ENCODE results near the gene AACS. TPM values are rescaled to one million over a fixed set of nuclear protein-coding genes. Genes with fewer than 3 reads are reported as not detected.
"Not testable (repeated sequence)": the region's sequence is repeated elsewhere in the genome, so short reads cannot be mapped to it uniquely, and the experiment has no call there.

Gene AACS
- total RNA-seq, 1 experiment from 2014 or later = 16.0 TPM

DNA sequence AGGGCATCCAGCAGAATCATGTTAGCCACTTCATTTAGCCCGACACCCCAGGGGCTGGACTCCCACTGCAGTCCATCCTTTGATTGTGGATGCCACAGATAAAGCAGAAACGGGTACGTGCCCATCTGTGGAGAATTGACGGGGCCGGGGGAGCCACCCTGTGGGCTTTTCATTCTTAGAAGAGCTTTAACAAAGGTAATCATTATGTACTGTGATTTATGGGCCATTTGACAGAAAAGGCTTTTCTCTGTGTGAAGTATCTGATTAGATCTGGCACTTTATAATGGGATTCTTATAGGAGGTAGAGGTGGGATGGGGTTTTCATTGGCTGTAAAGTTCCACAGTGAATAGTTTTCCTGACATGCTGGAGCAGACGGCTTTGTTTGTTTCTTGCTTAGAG lies 40.4 kb downstream of the AACS start:
- Histone ChIP-seq H3K9me3 (replicated peaks) (no peaks in the 10 kb centered on the region), H3K4me1 (replicated peaks) (no peaks in the 10 kb centered on the region), H3K36me3 (peaks cover 21% of the 10 kb centered on the region), H3K27ac (no peak overlapping the region), H3K27me3 (replicated peaks) (no peaks in the 10 kb centered on the region), H3K4me3 (no peak overlapping the region)
- no peak for DNase-seq (ENCODE audit: low read depth in 1 of 2, low spot score in 2 of 2)

DNA sequence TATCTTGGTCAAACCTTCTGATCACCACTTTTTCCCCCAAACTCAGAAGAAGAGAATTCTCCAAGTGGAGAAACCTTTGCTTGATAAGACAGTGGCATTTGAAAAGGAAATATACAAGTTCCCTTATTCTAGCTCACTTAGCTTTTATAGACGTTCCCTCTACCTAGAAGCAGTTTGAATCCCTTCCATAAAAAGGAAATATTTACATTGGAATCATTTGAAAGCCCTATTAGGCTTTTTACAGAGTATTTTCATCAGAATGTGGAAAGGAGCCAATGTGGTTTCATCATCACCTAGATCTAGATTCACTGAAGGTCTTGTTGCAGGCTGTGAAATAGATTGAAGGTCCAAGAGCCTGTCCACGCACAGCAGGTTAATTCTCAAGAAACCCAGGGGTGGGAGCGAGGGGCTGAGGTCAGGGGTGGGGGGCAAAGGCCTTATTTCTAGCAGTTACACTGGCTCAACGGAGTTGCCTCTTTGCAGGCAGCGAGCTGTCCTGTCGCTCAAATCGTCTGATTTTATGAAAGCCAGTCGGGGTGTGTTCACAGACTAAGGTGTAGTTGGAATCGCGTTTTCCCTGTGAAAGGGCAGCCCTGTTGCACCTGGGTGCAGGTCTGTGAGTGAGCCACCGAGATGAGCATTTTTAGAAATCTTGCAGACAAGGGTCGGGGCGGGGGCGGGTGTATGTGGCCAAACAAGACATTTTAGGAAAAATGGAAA lies 45.6 kb downstream of the AACS start:
- Histone ChIP-seq H3K4me1 (replicated peaks) (no peaks in the 10 kb centered on the region), H3K27me3 (replicated peaks) (no peaks in the 10 kb centered on the region), H3K4me3 (no peak overlapping the region), H3K36me3 (peaks cover 12% of the 10 kb centered on the region; the same call in 1 of the 2 replicates), H3K9me3 (replicated peaks) (no peaks in the 10 kb centered on the region), H3K27ac (no peak overlapping the region)
- no peak for DNase-seq (ENCODE audit: low read depth in 1 of 2, low spot score in 2 of 2)

DNA sequence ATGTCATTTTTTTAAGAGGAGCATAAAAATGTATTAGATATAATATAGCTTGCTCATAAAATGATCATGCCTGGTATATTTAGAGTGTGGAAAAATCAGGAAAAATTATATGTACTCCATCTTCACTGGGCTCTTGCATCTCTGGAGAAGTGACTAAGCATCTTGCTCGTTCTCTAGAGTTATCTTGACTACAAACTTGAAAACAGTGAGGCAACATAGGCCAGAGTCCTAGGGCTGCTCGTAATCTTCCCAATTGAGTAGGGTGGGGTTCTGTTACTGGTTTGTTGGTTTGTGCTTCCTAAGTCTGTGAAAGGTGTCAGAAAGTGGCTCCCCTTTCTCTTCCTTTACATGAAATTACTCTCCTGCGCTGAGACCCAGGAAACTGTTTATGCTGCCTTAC lies 46.2 kb downstream of the AACS start:
- Histone ChIP-seq H3K27ac (no peak overlapping the region), H3K4me1 (replicated peaks) (no peaks in the 10 kb centered on the region), H3K27me3 (replicated peaks) (no peaks in the 10 kb centered on the region), H3K4me3 (no peak overlapping the region), H3K36me3 (peaks cover 10% of the 10 kb centered on the region; the same call in 1 of the 2 replicates), H3K9me3 (replicated peaks) (no peaks in the 10 kb centered on the region)
- no peak for DNase-seq (ENCODE audit: low read depth in 1 of 2, low spot score in 2 of 2)

DNA sequence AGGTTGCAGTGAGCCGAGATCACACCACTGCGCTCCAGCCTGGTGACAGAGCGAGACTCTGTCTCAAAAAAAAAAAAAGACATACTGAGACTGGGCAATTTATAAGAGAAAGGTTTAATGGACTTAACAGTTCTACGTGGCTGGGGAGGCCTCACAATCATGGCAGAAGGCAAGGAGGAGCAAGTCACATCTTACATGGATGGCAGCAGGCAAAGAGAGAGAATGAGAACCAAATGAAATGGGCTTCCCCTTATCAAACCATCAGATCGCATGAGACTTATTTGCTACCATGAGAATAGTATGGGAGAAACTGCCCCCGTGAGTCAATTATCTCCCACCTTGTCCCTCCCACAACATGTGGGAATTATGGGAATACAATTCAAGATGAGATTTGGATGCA lies 47.4 kb downstream of the AACS start:
- H3K4me3 ChIP-seq; H3K27ac ChIP-seq; H3K9me3 ChIP-seq (replicated peaks); H3K4me1 ChIP-seq (replicated peaks); DNase-seq (ENCODE audit: low read depth in 1 of 2, low spot score in 2 of 2); H3K36me3 ChIP-seq; H3K27me3 ChIP-seq (replicated peaks): not testable (repeated sequence)

GRCh38 chr12:125113263-125113662 lies 48.0 kb downstream of the AACS start:
- Histone ChIP-seq H3K4me1 (replicated peaks) (no peaks in the 10 kb centered on the region), H3K36me3 (0 out of 2 replicates have a peak, but pooled peaks cover 2% of the 10 kb centered on the region), H3K4me3 (no peak overlapping the region), H3K27me3 (replicated peaks) (no peaks in the 10 kb centered on the region), H3K9me3 (replicated peaks) (no peaks in the 10 kb centered on the region), H3K27ac (no peak overlapping the region)
- no peak for DNase-seq (ENCODE audit: low read depth in 1 of 2, low spot score in 2 of 2)

- Histone ChIP-seq H3K4me1 (replicated peaks) (no peaks in the 10 kb centered on the region), H3K27ac (no peak overlapping the region), H3K4me3 (no peak overlapping the region), H3K9me3 (replicated peaks) (no peaks in the 10 kb centered on the region), H3K27me3 (replicated peaks) (no peaks in the 10 kb centered on the region), H3K36me3 (0 out of 2 replicates have a peak, but pooled peaks cover 2% of the 10 kb centered on the region)
- no peak for DNase-seq (ENCODE audit: low read depth in 1 of 2, low spot score in 2 of 2)
Observed at GRCh38 chr12:125113789-125114188, 48.6 kb downstream of the AACS start.

GRCh38 chr12:125114365-125115141 lies 49.3 kb downstream of the AACS start:
- Histone ChIP-seq H3K4me3 (no peak overlapping the region), H3K27me3 (replicated peaks) (no peaks in the 10 kb centered on the region), H3K36me3 (peaks cover under 1% of the 10 kb centered on the region; the same call in 1 of the 2 replicates), H3K4me1 (replicated peaks) (no peaks in the 10 kb centered on the region), H3K9me3 (replicated peaks) (no peaks in the 10 kb centered on the region), H3K27ac (no peak overlapping the region)
- no peak for DNase-seq (ENCODE audit: low read depth in 1 of 2, low spot score in 2 of 2)

- Histone ChIP-seq H3K27me3 (replicated peaks) (no peaks in the 10 kb centered on the region), H3K4me3 (no peak overlapping the region), H3K4me1 (replicated peaks) (no peaks in the 10 kb centered on the region), H3K36me3 (no peaks in the 10 kb centered on the region; the same call in 1 of the 2 replicates), H3K27ac (no peak overlapping the region), H3K9me3 (replicated peaks) (no peaks in the 10 kb centered on the region)
- no peak for DNase-seq (ENCODE audit: low read depth in 1 of 2, low spot score in 2 of 2)
Observed at GRCh38 chr12:125120566-125120965, 55.3 kb downstream of the AACS start.

- Histone ChIP-seq H3K27ac (no peak overlapping the region), H3K4me3 (no peak overlapping the region), H3K9me3 (replicated peaks) (no peaks in the 10 kb centered on the region), H3K36me3 (no peaks in the 10 kb centered on the region; the same call in 1 of the 2 replicates), H3K27me3 (replicated peaks) (no peaks in the 10 kb centered on the region), H3K4me1 (replicated peaks) (no peaks in the 10 kb centered on the region)
- DNase-seq (ENCODE audit: low read depth in 1 of 2, low spot score in 2 of 2) = no peak
Observed at GRCh38 chr12:125121106-125121505, 55.9 kb downstream of the AACS start.

DNA sequence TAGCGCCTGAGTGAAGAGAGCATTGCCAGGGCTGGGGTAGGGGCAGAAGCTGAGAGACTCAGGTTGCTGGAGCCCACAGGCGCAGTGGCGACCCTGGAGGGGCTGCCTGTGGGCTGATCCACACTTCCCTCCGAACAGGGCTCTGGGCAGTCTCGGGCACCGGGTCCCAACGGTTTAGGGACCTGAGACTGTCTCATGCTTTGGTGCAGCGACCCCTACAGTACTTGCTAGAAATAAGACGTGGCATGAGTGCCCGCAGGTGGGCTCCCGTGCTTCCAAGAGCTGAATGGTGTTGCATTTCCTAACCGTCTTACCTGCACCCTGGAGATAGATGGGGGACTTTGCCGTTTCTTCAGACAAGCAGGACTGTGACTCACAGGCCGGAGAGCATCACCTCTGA lies 57.4 kb downstream of the AACS start:
- H3K9me3 ChIP-seq (replicated peaks) = no peaks in the 10 kb centered on the region
- no peaks in the 10 kb centered on the region for H3K27me3 ChIP-seq (replicated peaks)
- no peaks in the 10 kb centered on the region; the same call in 1 of the 2 replicates for H3K36me3 ChIP-seq
- H3K4me3 ChIP-seq = no peak overlapping the region
- no peaks in the 10 kb centered on the region for H3K4me1 ChIP-seq (replicated peaks)
- no peak overlapping the region for H3K27ac ChIP-seq
- no peak for DNase-seq (ENCODE audit: low read depth in 1 of 2, low spot score in 2 of 2)

DNA sequence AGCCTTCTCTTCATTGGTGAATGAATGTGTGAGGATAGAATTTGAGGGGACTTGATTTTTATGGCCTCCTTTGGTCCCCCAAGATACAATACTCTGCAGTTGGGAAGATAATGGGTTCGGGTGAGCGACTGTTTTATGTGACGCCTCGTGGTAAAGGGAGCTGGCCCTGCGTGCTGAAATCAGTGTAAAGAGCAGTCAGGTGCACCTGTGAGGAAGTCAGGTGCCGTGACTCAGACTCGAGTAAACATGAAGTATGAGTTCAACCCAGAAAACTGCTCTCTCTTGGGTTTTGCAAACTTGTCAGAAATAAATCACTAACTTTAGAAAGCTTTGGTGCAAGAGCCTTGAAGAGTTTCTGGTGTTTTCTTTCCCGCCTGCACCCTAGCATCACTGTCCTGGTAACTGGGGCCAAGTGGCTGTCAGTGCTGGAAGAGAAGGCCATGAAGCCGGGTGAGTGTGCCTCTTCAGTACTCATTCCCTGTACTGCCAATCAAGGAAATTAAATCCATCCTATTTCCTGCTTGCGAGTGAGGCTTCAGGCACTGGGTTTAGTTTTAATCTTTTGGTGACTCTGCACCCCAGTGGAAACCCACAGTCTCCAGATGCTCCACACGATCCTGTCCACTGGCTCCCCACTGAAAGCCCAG lies 59.2 kb downstream of the AACS start:
- Histone ChIP-seq H3K27ac (no peak overlapping the region), H3K9me3 (replicated peaks) (no peaks in the 10 kb centered on the region), H3K4me3 (no peak overlapping the region), H3K36me3 (no peaks in the 10 kb centered on the region), H3K4me1 (replicated peaks) (no peaks in the 10 kb centered on the region), H3K27me3 (replicated peaks) (no peaks in the 10 kb centered on the region)
- DNase-seq (ENCODE audit: low read depth in 1 of 2, low spot score in 2 of 2) = no peak

DNA sequence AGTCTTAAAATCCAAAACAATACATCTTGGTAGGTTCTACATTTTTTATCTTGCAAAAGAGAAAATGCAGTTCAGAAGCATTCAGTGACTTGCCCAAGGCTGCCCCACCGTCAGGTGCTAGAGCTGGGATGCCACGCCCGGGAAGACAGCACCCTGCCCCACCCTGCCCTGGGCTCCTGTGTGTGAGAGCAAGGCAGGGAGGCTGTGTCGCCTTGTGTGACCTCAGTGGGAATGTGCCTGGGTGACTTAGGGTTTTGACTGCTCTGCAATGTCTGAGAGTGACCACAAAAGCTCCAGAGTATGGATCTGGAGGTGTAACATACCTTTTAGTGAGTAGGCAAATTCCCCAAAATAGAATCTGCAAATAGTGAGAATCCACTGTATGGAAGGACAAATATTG lies 60.0 kb downstream of the AACS start:
- DNase-seq (ENCODE audit: low read depth in 1 of 2, low spot score in 2 of 2) = no peak
- H3K27me3 ChIP-seq (replicated peaks) = no peaks in the 10 kb centered on the region
- H3K9me3 ChIP-seq (replicated peaks) = no peaks in the 10 kb centered on the region
- H3K4me1 ChIP-seq (replicated peaks) = no peaks in the 10 kb centered on the region
- no peaks in the 10 kb centered on the region for H3K36me3 ChIP-seq
- H3K27ac ChIP-seq = no peak overlapping the region
- no peak overlapping the region for H3K4me3 ChIP-seq

DNA sequence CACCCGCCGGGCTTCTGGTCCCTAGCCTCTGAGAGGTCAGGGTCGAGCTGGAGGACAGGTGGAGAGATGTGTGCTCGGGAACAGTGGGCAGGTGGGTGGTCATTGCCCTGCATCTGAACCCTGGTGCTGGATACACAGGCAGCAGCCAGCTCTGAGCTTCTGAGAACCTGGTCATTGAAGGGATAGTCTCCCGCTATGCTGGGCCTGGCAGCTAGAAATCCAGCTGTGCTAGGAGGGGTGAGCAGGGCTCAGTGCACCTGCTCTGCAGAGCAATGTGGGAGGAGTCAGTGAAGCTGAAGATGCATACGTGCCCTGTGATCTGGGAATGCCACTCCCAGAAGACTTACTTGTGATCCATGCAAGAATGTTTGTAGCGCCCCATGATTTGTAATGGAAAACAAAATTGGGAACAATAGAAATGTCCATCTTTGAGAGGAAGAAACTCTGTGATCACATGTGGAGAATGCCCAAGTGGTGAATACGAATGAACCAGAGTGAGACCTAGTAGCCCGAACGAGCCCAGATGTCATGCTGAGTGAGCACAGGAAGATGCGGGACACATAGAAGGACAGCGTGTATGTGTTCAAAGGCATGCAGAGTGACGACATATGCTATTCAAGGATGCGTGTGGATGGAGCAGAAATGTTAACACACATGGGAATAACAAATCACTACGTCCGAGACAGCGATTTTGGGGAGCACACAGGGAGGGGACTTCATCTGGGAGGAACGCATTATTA lies 63.4 kb downstream of the AACS start:
- Histone ChIP-seq H3K4me1 (replicated peaks) (no peaks in the 10 kb centered on the region), H3K36me3 (no peaks in the 10 kb centered on the region), H3K27ac (no peak overlapping the region), H3K27me3 (replicated peaks) (no peaks in the 10 kb centered on the region), H3K9me3 (replicated peaks) (no peaks in the 10 kb centered on the region), H3K4me3 (no peak overlapping the region)
- no peak for DNase-seq (ENCODE audit: low read depth in 1 of 2, low spot score in 2 of 2)

Data from SJSA1 (cell line).